Adipocyte (in vitro differentiated cells): Measurements from ENCODE around the gene FAM47E.
"Not testable (repeated sequence)": the region's sequence is repeated elsewhere in the genome, so short reads cannot be mapped to it uniquely, and the experiment has no call there.

ENCODE experiments used
- DNase-seq: peaks from one replicate; pipeline ENCODE4 v3.0.0-alpha.2; 2015; ENCODE audit warnings: low read depth
- H3K27me3 ChIP-seq: replicated peaks from 2 replicates; pipeline ENCODE4 v1.7.0; 2013; ENCODE audit warnings: mild to moderate bottlenecking, low read length, moderate library complexity; ENCODE audit not compliant: control insufficient read depth, insufficient read depth
- H3K36me3 ChIP-seq: 2 replicates; pipeline ENCODE4 v1.7.0; 2013; ENCODE audit warnings: low read length, mild to moderate bottlenecking, moderate library complexity; ENCODE audit not compliant: control insufficient read depth, insufficient read depth, severe bottlenecking
- H3K4me1 ChIP-seq: 2 replicates; pipeline ENCODE4 v1.7.0; 2013; ENCODE audit warnings: mild to moderate bottlenecking, low read length, moderate library complexity; ENCODE audit not compliant: control insufficient read depth, insufficient read depth
- H3K4me3 ChIP-seq: 2 replicates; pipeline ENCODE4 v1.7.0; 2013; ENCODE audit warnings: mild to moderate bottlenecking, low read length, moderate library complexity
- H3K9ac ChIP-seq: 2 replicates; pipeline ENCODE4 v1.7.0; 2013; ENCODE audit warnings: mild to moderate bottlenecking, low read length, moderate library complexity
- H3K9me3 ChIP-seq: 2 replicates; pipeline ENCODE4 v1.7.0; 2013; ENCODE audit warnings: mild to moderate bottlenecking, low read length, moderate library complexity; ENCODE audit not compliant: control insufficient read depth

Gene FAM47E

GRCh38 chr4:76233083-76233482 lies 18.4 kb upstream of the FAM47E start:
- no peaks in the 10 kb centered on the region for H3K36me3 ChIP-seq
- peaks cover 23% of the 10 kb centered on the region for H3K4me1 ChIP-seq
- no peak overlapping the region for H3K4me3 ChIP-seq
- peak overlapping the region; percentile 11 for H3K9ac ChIP-seq
- no peaks in the 10 kb centered on the region for H3K27me3 ChIP-seq
- H3K9me3 ChIP-seq = no peaks in the 10 kb centered on the region
- DNase-seq = no peak

DNA sequence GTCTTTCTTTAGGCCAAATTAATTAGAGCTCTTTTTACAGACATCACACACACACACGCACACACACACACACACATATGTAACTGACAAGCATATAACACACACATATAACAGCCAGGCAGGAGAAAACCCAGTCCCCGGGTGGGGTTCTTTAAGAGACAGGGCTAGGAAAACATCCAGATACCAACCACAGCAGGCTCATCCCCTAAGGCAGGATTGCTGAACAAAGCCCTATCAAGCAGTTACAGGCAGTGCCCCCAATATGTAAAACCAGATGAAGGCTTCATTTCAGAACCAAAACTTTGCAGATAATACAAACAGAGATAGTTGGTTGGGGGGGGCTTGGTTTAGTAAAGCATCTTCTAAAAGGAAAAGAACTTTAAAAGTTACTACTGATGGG lies 18.0 kb upstream of the FAM47E start:
- H3K36me3 ChIP-seq = no peaks in the 10 kb centered on the region
- no peaks in the 10 kb centered on the region for H3K9me3 ChIP-seq
- DNase-seq = no peak
- no peak overlapping the region for H3K4me3 ChIP-seq
- no peaks in the 10 kb centered on the region for H3K27me3 ChIP-seq
- H3K9ac ChIP-seq = peak overlapping the region; percentile 11
- peaks cover 23% of the 10 kb centered on the region for H3K4me1 ChIP-seq

GRCh38 chr4:76233967-76234678 lies 17.4 kb upstream of the FAM47E start:
- Histone ChIP-seq H3K4me1 (peaks cover 23% of the 10 kb centered on the region), H3K36me3 (no peaks in the 10 kb centered on the region), H3K9me3 (peaks cover 4% of the 10 kb centered on the region), H3K27me3 (no peaks in the 10 kb centered on the region), H3K4me3 (no peak overlapping the region), H3K9ac (peak overlapping the region; percentile 11)
- DNase-seq = no peak

DNA sequence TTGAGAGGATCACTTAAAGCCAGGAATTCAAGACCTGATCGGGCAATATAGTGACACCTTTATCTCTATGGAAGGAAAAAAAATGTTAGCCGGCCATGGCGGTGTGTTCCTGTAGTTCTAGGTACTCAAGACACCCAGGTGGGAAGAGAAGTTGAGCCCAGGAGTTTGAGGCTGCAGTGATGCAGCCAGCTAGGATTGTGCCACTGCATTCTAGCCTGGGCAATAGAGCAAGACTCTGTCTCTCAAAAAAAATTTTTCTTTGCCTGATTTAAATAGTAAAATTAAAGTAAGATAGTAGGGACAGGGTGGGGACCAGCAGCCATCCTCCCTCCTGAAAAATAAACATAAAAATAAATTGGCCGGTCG lies 16.9 kb upstream of the FAM47E start:
- Histone ChIP-seq H3K36me3 (no peaks in the 10 kb centered on the region), H3K27me3 (no peaks in the 10 kb centered on the region), H3K9me3 (peaks cover 10% of the 10 kb centered on the region), H3K4me3 (no peak overlapping the region), H3K9ac (no peak overlapping the region), H3K4me1 (peaks cover 23% of the 10 kb centered on the region)
- DNase-seq = no peak

DNA sequence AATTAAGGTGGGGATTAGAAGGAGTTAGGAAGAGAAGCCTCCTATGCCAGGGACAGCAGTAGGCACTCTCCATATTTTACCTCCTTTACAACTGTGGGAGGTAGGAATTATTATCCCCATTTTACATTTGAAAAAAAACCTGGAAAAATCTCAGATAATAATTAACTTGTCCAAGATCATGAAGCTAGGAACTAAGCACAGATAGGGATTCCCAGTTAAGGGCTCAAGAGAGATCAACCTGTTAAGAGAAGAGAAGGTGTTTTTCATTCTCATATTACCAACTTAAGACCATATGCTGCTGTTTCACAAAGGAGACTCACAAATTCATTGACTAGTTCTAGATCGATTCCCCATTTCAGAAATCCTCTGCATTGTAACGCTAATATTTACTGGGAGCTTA lies 16.1 kb upstream of the FAM47E start:
- no peak for DNase-seq
- Histone ChIP-seq H3K9me3 (peaks cover 17% of the 10 kb centered on the region), H3K27me3 (no peaks in the 10 kb centered on the region), H3K4me3 (no peak overlapping the region), H3K36me3 (no peaks in the 10 kb centered on the region), H3K9ac (no peak overlapping the region), H3K4me1 (peaks cover 23% of the 10 kb centered on the region)

DNA sequence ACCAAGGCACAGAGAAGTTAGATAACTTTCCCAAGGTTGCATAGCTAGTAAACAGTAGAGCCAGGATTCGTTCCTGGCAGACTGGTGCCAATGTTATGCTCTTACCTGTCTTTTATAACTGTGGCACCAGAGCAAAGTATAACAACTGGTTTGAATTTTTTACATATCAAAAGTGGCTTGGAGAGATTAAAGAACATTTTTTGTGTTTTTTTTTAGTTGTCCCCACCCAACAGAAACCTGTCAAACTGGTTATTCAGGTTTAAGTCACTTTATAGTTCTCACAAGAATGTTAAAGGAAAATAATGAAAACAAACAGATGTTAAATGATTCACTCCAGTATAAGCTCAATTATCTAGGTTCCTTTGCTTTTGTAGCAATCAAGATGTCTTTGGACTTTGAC lies 15.6 kb upstream of the FAM47E start:
- H3K36me3 ChIP-seq = no peaks in the 10 kb centered on the region

DNA sequence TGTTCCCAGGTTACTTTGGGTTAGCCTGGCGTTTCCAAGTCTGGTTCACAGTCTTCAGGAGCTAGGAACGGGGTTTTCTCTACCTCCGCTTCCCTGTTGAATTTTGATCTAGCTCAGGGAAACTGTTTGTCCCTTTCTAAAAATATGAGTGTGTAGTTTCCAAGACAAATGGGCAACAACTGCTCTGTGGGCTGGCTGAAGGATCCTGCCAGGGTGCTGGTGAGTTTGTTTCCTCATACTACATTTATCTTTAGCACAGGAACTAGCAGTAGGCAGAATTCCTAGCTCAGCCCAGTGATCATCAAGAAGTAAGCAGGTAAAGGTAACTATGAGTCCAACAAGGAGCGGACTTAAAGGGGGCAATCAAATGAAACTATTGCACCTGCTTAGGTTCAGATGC lies 13.3 kb upstream of the FAM47E start:
- H3K36me3 ChIP-seq = no peaks in the 10 kb centered on the region

More for the DNA sequence above, 15.6 kb upstream of the FAM47E start:
- no peak overlapping the region for H3K4me3 ChIP-seq
- H3K27me3 ChIP-seq = no peaks in the 10 kb centered on the region
- no peak for DNase-seq
- peaks cover 22% of the 10 kb centered on the region for H3K9me3 ChIP-seq
- H3K9ac ChIP-seq = no peak overlapping the region
- peaks cover 23% of the 10 kb centered on the region for H3K4me1 ChIP-seq

GRCh38 chr4:76238701-76239100 lies 12.8 kb upstream of the FAM47E start:
- no peak for DNase-seq
- H3K9ac ChIP-seq = no peak overlapping the region
- H3K27me3 ChIP-seq = no peaks in the 10 kb centered on the region

More for the DNA sequence above, 13.3 kb upstream of the FAM47E start:
- no peaks in the 10 kb centered on the region for H3K27me3 ChIP-seq
- no peak for DNase-seq
- H3K4me1 ChIP-seq = peaks cover 6% of the 10 kb centered on the region
- H3K9ac ChIP-seq = no peak overlapping the region
- peaks cover 31% of the 10 kb centered on the region for H3K9me3 ChIP-seq
- H3K4me3 ChIP-seq = no peak overlapping the region

DNA sequence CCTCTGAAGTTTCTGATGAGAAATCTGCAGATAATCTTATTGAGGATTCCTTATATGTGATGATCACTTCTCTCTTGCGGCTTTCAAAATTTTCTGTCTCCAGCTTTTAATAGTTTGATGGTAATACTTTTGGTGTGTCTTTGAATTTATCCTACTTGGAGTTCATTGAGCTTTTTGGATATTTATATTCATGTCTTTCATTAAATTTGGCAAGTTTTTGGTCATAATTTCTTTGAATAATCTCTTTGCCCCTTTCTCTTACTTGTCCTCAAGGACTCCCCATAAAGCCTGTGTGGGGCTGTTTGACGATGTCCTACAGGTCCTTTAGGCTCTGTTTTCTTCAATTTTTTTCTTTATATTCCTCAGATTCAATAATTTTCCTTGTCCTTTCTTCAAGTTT lies 11.3 kb upstream of the FAM47E start:
- Histone ChIP-seq H3K9me3 (peaks cover 31% of the 10 kb centered on the region), H3K36me3 (no peaks in the 10 kb centered on the region), H3K9ac (no peak overlapping the region), H3K27me3 (no peaks in the 10 kb centered on the region), H3K4me3 (peak overlapping the region; percentile 8), H3K4me1 (no peaks in the 10 kb centered on the region)
- no peak for DNase-seq

More at GRCh38 chr4:76238701-76239100, 12.8 kb upstream of the FAM47E start:
- H3K4me3 ChIP-seq = no peak overlapping the region
- H3K36me3 ChIP-seq = no peaks in the 10 kb centered on the region
- H3K9me3 ChIP-seq = peaks cover 31% of the 10 kb centered on the region
- H3K4me1 ChIP-seq = peaks cover 1% of the 10 kb centered on the region

DNA sequence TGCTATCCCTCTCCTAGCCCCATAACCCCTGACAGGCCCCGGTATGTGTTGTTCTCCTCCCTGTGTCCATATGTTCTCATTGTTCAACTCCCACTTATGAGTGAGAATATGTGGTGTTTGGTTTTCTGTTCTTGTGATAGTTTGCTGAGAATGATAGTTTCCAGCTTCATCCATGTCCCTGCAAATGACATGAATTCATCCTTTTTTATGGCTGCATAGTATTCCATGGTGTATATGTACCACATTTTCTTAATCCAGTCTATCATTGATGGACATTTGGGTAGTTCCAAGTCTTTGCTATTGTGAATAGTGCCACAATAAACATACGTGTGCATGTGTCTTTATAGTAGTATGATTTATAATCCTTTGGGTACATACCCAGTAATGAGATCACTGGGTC lies 7.6 kb upstream of the FAM47E start:
- H3K27me3 ChIP-seq, H3K4me1 ChIP-seq, H3K36me3 ChIP-seq, H3K9ac ChIP-seq, DNase-seq, H3K4me3 ChIP-seq: not testable (repeated sequence)
- H3K9me3 ChIP-seq = peaks cover 29% of the 10 kb centered on the region

DNA sequence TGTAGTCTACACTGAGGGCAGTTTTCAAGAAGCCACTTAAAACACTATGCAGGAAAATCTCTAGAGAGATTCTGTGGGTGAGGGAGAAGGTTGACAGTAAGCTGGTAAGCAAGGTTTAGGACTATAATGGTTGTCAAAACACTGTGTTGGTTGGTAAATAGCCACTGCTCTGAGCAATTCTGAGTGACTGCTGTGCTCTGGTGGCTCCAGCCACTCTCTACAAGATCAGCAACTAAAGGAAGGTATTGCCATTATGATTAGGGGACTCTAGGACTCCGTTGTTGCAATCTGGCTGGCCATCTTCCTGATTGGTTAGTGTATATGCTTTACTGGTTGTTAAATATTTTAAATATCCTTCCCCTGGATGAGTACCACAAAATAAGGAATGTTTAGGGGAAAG lies 5.5 kb upstream of the FAM47E start:
- DNase-seq = no peak
- Histone ChIP-seq H3K9ac (no peak overlapping the region), H3K4me3 (no peak overlapping the region), H3K36me3 (no peaks in the 10 kb centered on the region), H3K4me1 (peaks cover 1% of the 10 kb centered on the region), H3K27me3 (peaks cover 17% of the 10 kb centered on the region), H3K9me3 (peaks cover 7% of the 10 kb centered on the region)

DNA sequence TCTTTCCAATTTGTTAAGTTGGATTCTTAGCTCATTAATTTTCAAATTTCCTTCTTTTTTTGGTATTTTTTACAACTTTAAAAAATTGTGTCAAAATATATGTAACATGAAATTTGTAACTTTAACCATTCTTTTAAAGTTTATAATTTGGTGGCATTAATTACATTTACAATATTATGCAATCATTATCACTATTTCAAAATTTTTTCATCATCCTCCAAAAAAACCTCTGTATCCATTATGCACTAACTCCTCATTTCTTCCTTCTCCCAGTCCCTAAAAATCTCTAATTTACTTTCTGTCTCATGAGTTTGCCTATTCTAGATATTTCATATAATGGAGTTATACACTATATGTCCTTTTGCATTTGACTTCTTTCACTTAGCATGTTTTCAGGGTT lies 4.7 kb upstream of the FAM47E start:
- Histone ChIP-seq H3K27me3 (peaks cover 20% of the 10 kb centered on the region), H3K9me3 (peaks cover under 1% of the 10 kb centered on the region), H3K4me3 (no peak overlapping the region), H3K9ac (no peak overlapping the region), H3K36me3 (no peaks in the 10 kb centered on the region), H3K4me1 (peaks cover 6% of the 10 kb centered on the region)
- no peak for DNase-seq
